Measurements from ENCODE around the gene TRIM40. TPM values are rescaled to one million over a fixed set of nuclear protein-coding genes. Genes with fewer than 3 reads are reported as not detected.

Gene TRIM40
- total RNA-seq, 1 donor from 2014 or later: not detected

DNA sequence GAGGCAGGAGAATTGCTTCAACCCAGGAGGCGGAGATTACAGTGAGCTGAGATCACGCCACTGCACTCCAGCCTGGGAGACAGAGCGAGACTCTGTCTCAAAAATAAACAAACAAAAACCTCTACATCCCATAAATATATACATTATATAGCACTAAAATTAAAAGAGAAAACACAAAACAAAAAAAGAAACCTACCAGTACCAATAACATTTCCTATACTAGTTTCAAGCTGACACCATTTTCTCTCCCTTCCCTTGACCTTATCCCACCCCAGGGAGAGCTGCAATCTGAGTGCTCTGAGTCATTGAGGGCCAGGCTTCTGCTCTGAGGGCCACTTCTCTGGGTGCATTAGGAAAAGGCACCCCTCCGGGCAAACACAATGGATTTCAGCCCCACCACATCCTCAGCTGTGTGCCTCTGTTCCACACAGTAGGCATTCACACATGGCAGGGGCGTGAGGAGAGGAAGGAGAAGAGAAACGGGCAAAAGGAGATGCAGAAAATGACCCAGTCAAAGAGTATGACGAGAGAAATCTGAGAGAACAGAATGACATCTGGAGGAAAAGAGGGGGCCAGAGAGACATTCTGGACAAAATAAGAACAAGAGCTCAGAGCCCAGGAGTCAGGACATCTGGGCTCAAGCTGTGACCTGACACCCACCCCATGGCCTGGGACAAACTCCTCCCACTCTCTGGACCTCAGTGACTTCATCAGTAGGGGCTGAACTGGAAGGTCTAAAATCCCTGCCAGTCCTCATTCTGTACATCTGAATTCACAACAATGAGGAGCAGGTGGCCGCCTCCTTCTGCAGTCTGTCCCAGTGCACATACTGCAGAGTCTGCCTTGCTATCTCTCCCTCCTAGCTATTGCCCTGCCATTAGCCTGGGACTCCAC lies 59.1 kb downstream of the TRIM40 start:
- ATAC-seq: no peak
- DNase-seq (ENCODE audit: low spot score): no peak

DNA sequence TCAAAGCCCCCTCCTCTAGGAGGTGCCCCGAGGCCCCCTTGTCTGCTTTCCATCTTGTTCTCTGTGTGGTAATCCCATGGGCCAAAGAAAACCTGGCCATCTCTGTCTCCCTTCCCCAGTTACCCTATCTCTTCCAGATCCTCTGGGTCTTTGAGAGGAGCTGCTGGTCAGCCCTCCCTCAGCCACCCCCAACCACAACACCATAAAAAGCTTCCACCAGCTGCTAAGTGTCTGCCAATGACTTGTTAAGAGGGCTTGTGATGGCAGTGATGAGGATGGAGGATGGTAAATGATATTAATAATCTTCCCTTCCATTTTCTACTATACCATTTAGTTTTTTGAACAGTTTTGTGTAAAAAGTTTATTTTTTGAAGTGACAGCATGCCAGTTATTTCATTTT lies 60.0 kb downstream of the TRIM40 start:
- ATAC-seq: no peak
- no peak for DNase-seq (ENCODE audit: low spot score)

DNA sequence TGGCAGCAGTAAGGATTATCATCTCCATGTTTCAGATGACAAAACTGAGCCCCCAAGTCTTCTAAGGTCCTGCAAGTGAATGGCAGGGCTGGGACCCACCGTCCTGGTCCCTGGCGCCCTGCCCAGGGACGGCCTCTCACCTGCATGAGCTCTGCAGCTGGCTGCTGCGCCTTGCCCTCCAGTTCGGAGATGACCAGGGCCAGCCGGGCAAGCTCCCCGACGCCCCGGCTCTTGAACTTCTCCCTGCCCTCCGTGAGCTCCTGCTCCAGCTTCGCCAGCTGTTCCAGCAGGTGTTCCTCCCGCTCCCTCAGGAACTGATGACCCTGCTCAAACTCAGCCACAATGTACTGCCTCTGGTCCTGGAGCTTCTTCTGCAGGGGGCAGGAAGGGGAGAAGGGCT lies 60.4 kb downstream of the TRIM40 start:
- ATAC-seq (no peak), DNase-seq (ENCODE audit: low spot score) (no peak)

Other genes starting within 250 kb of the TRIM40 start
- 125 TPM for gene HLA-A, start 193.6 kb upstream of the TRIM40 start, total RNA-seq
- 8.2 TPM for gene POLR1H, start 74.9 kb upstream of the TRIM40 start, total RNA-seq
- gene PPP1R11, start 68.9 kb upstream of the TRIM40 start, total RNA-seq: 21.7 TPM
- gene RNF39, start 60.4 kb upstream of the TRIM40 start, total RNA-seq: 0.08 TPM
- gene TRIM31, start 23.1 kb upstream of the TRIM40 start, total RNA-seq: not detected
- 1.9 TPM for gene TRIM10, start 25.1 kb downstream of the TRIM40 start, total RNA-seq
- gene TRIM15, start 27.4 kb downstream of the TRIM40 start, total RNA-seq: 3.0 TPM
- gene TRIM26, start 77.3 kb downstream of the TRIM40 start, total RNA-seq: 47.2 TPM
- gene TRIM39, start 190.8 kb downstream of the TRIM40 start, total RNA-seq: 6.8 TPM
- gene RPP21, start 209.0 kb downstream of the TRIM40 start, total RNA-seq: 16.1 TPM

Measured in left lobe of liver (tissue), 2 donors.